NCI-H510A (cell line): Measurements from ENCODE around the gene MTUS2.

Source experiments
- DNase-seq: peaks from one replicate; lab custom pipeline; 2025; lab: John Stamatoyannopoulos, UW

MTUS2 gene

GRCh38 chr13:28820099-28821051, at the start of gene MTUS2:
Gene MTUS2, plus strand, starts transcription at chr13:28820339.
- peak; percentile 28 for DNase-seq

GRCh38 chr13:28778308-28779215, 41.6 kb upstream of the MTUS2 start:
- no peak for DNase-seq

- DNase-seq: no peak
These were observed 27.1 kb upstream of the MTUS2 start for GRCh38 chr13:28792992-28793391.

- DNase-seq: no peak
These were observed 25.7 kb upstream of the MTUS2 start for GRCh38 chr13:28794396-28794795.

- DNase-seq: no peak
These were observed 23.2 kb upstream of the MTUS2 start for GRCh38 chr13:28796938-28797257.

- no peak for DNase-seq
These were observed 14.8 kb upstream of the MTUS2 start for GRCh38 chr13:28805193-28805819.

GRCh38 chr13:28817204-28817603, 2.9 kb upstream of the MTUS2 start:
- no peak for DNase-seq

GRCh38 chr13:28819046-28819730, 951 bp upstream of the MTUS2 start:
- no peak for DNase-seq

GRCh38 chr13:28819735-28820098, 422 bp upstream of the MTUS2 start:
- peak; percentile 28 for DNase-seq

- DNase-seq: no peak
These were observed 2.0 kb downstream of the MTUS2 start for GRCh38 chr13:28822151-28822550.

- no peak for DNase-seq
These were observed 2.7 kb downstream of the MTUS2 start for GRCh38 chr13:28822801-28823200.

- no peak for DNase-seq
These were observed 5.2 kb downstream of the MTUS2 start for GRCh38 chr13:28825379-28825778.

- no peak for DNase-seq
These were observed 6.2 kb downstream of the MTUS2 start for GRCh38 chr13:28826368-28826767.

GRCh38 chr13:28830580-28830979, 10.4 kb downstream of the MTUS2 start:
- no peak for DNase-seq

- DNase-seq: no peak
These were observed 11.0 kb downstream of the MTUS2 start for GRCh38 chr13:28831117-28831516.

GRCh38 chr13:28837111-28837510, 17.0 kb downstream of the MTUS2 start:
- no peak for DNase-seq

GRCh38 chr13:28843639-28844038, 23.5 kb downstream of the MTUS2 start:
- DNase-seq: no peak

- no peak for DNase-seq
These were observed 29.3 kb downstream of the MTUS2 start for GRCh38 chr13:28849441-28849840.

- DNase-seq: no peak
These were observed 30.1 kb downstream of the MTUS2 start for GRCh38 chr13:28850226-28850625.

GRCh38 chr13:28851422-28851821, 31.3 kb downstream of the MTUS2 start:
- DNase-seq: no peak

- DNase-seq: no peak
These were observed 34.5 kb downstream of the MTUS2 start for GRCh38 chr13:28854657-28855056.

- no peak for DNase-seq
These were observed 36.1 kb downstream of the MTUS2 start for GRCh38 chr13:28856287-28856686.
